Panc1 (cell line): ENCODE data around the gene ORM1. TPM values are rescaled to one million over a fixed set of nuclear protein-coding genes. Genes with fewer than 3 reads are reported as not detected.

Experiments
- ATAC-seq: fragments of 200-7000 bp; cut with Tn5 transposase; 2 replicates; pipeline ENCODE4 v1.9.1; 2020; ENCODE audit warnings: mild to moderate bottlenecking, moderate library complexity
- BruUV-seq: library from RNA; stranded (reverse); fragments of 400-500 nt; replicated peaks from 2 replicates; lab custom pipeline; 2021; lab: Mats Ljungman, UMichigan
- CTCF ChIA-PET: fragments of 300-600 bp; sonication (Branson Sonifier 250); formaldehyde crosslinking; loops from one replicate; lab custom pipeline; 2022; ENCODE audit warnings: antibody characterized with exemption; lab: Charles Lee
- POLR2A ChIA-PET: fragments of 300-600 bp; sonication (Branson Sonifier 250); formaldehyde crosslinking; loops from one replicate; lab custom pipeline; 2022; ENCODE audit warnings: antibody characterized with exemption; lab: Charles Lee
- DNase-seq: peaks from one replicate; pipeline ENCODE4 v3.0.0-alpha.2; 2010; ENCODE audit warnings: low read depth, low spot score
- H3K27ac ChIP-seq: 2 replicates; pipeline ENCODE4 v1.5.1; 2011; ENCODE audit warnings: mild to moderate bottlenecking, low read length, inconsistent platforms
- H3K27me3 ChIP-seq: fragments of 200-500 bp; sonication (Bioruptor generic); 2 replicates; pipeline ENCODE4 v1.6.0; 2014; ENCODE audit warnings: low read length, inconsistent platforms; ENCODE audit not compliant: control insufficient read depth, insufficient read depth
- H3K36me3 ChIP-seq: fragments of 200-500 bp; sonication (Bioruptor generic); 2 replicates; pipeline ENCODE4 v1.5.1; 2014; ENCODE audit warnings: inconsistent platforms, mild to moderate bottlenecking, low read length, moderate library complexity; ENCODE audit not compliant: control insufficient read depth, insufficient read depth
- H3K4me1 ChIP-seq: 2 replicates; pipeline ENCODE4 v1.5.1; 2011; ENCODE audit warnings: inconsistent platforms, mild to moderate bottlenecking, low read length, moderate library complexity; ENCODE audit not compliant: control insufficient read depth, insufficient read depth
- H3K4me3 ChIP-seq, 2 experiments: 2 replicates each; pipeline ENCODE4 v1.5.1; 2011 to 2012; ENCODE audit warnings: low read depth in 2 of 2, low read length in 2 of 2, mild to moderate bottlenecking in 2 of 2, inconsistent platforms in 1 of 2, moderate library complexity in 1 of 2
- H3K9me3 ChIP-seq: fragments of 200-500 bp; sonication (Bioruptor generic); 2 replicates; pipeline ENCODE4 v1.5.1; 2014; ENCODE audit warnings: low read depth, mild to moderate bottlenecking, inconsistent platforms, low read length, moderate library complexity; ENCODE audit not compliant: control insufficient read depth, insufficient read depth
- POLR2AphosphoS5 ChIP-seq: IDR thresholded peaks from 2 replicates; pipeline ENCODE4 v1.6.1; 2012; ENCODE audit warnings: mild to moderate bottlenecking, low read depth, low read length, moderate library complexity
- REST ChIP-seq, 2 experiments: IDR thresholded peaks; 2 replicates each; pipeline ENCODE4 v1.6.1; 2011 to 2012; ENCODE audit warnings: low read depth in 2 of 2, control low read depth in 1 of 2, low read length in 1 of 2, mild to moderate bottlenecking in 1 of 2, moderate library complexity in 1 of 2; ENCODE audit not compliant: insufficient read depth in 1 of 2
- SIN3A ChIP-seq: IDR thresholded peaks from 2 replicates; pipeline ENCODE4 v1.6.1; 2012; ENCODE audit warnings: low read depth, mild to moderate bottlenecking, low read length, moderate library complexity, borderline replicate concordance; ENCODE audit not compliant: insufficient read depth
- TCF7L2 ChIP-seq: IDR thresholded peaks from 2 replicates; pipeline ENCODE4 v1.6.1; 2011; ENCODE audit warnings: mild to moderate bottlenecking, low read depth, low read length, inconsistent platforms
- in situ Hi-C: cut with HindIII; loops from 2 replicates; pipeline ENCODE4 v1.10.0; 2016; ENCODE audit warnings: low sequenced_read_pairs, low pct_unique_long_range_greater_than_20kb
- intact Hi-C: fragments of 100-400 bp; cut with micrococcal nuclease; formaldehyde crosslinking; loops from one replicate; pipeline ENCODE4 v1.10.0; 2022; ENCODE audit not compliant: unreplicated experiment
- total RNA-seq: library from RNA; stranded (reverse); gene quantifications from one replicate; pipeline ENCODE4 v1.2.1, GENCODE V29; 2021; ENCODE audit not compliant: unreplicated experiment
- TF ChIP-seq, protein P1 (sequence below): fragments of 450-650 bp; IDR thresholded peaks from 2 replicates; pipeline ENCODE4 v1.5.1; 2017; ENCODE audit warnings: mild to moderate bottlenecking

The ORM1 gene
- total RNA-seq, 1 experiment from 2014 or later = 3.5 TPM

DNA sequence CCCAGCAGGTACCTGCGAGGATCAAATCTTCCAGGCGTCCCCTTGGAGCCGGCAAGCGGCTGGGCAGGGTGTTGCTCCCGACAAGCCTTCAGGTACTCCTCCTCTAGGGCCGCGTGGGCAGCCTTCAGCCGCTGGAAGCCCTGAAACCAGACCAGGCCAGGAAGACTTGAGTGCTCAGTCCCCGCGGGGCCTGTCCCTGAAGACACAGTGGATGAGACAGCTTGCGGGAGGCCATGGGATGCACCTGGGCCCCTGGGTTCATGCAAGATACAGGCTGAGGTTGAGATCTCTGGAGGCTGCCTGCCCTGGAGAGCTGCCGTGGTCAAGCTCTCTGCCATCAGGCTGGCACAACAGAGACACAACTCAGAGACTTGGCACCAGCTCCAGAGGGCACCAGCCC is 39.5 kb downstream of the ORM1 start:
- POLR2A ChIA-PET = no interaction called here
- H3K4me1 ChIP-seq = peaks cover 3% of the 10 kb centered on the region
- ATAC-seq (no peak), DNase-seq (no peak)
- CTCF ChIA-PET = no interaction called here
- H3K4me3 ChIP-seq = no peak overlapping the region
- no TSS peak for BruUV-seq
- H3K36me3 ChIP-seq = no peaks in the 10 kb centered on the region
- TF ChIP-seq POLR2AphosphoS5 = no peak
- no peak for TF ChIP-seq TCF7L2
- TF ChIP-seq REST (IDR thresholded peaks at IDR 0.05; ENCODE audit: insufficient read depth in 1 of 2, low read depth in 2 of 2, low read length in 1 of 2) = no peak
- TF ChIP-seq, protein P1, sequence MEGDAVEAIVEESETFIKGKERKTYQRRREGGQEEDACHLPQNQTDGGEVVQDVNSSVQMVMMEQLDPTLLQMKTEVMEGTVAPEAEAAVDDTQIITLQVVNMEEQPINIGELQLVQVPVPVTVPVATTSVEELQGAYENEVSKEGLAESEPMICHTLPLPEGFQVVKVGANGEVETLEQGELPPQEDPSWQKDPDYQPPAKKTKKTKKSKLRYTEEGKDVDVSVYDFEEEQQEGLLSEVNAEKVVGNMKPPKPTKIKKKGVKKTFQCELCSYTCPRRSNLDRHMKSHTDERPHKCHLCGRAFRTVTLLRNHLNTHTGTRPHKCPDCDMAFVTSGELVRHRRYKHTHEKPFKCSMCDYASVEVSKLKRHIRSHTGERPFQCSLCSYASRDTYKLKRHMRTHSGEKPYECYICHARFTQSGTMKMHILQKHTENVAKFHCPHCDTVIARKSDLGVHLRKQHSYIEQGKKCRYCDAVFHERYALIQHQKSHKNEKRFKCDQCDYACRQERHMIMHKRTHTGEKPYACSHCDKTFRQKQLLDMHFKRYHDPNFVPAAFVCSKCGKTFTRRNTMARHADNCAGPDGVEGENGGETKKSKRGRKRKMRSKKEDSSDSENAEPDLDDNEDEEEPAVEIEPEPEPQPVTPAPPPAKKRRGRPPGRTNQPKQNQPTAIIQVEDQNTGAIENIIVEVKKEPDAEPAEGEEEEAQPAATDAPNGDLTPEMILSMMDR = no peak
- no peak for TF ChIP-seq SIN3A
- H3K27ac ChIP-seq = no peak overlapping the region
- H3K27me3 ChIP-seq = no peaks in the 10 kb centered on the region
- intact Hi-C loops = no loop called here
- in situ Hi-C loops = no loop called here
- H3K9me3 ChIP-seq = no peaks in the 10 kb centered on the region

DNA sequence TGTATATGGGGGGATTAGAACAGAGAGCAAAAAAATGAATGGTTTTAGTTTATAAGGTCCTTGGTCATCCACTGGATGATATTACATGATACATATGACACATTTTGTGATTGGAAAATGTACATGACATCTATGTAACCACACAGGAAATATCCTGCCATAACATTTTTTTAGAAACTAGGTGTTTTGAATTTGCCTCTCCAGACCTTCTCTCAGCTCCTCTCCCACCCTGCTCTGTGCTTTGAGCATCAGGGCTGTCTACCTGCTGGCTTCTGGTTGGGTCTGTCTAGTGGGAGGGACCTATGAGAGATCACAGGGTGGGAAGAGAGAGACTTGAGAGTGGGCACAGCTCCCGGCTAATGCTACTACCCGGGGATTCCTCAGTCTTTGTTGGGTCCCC is 40.5 kb downstream of the ORM1 start:
- ATAC-seq (no peak), DNase-seq (no peak)
- CTCF ChIA-PET = no interaction called here
- H3K27ac ChIP-seq = no peak overlapping the region
- intact Hi-C loops = no loop called here
- H3K27me3 ChIP-seq = no peaks in the 10 kb centered on the region
- H3K36me3 ChIP-seq = no peaks in the 10 kb centered on the region
- no peak overlapping the region for H3K4me3 ChIP-seq
- no TSS peak for BruUV-seq
- peaks cover 3% of the 10 kb centered on the region for H3K4me1 ChIP-seq
- in situ Hi-C loops = no loop called here
- POLR2A ChIA-PET = no interaction called here
- no peaks in the 10 kb centered on the region for H3K9me3 ChIP-seq
- TF ChIP-seq SIN3A = no peak
- TF ChIP-seq, protein P1 = no peak
- TF ChIP-seq REST (IDR thresholded peaks at IDR 0.05; ENCODE audit: insufficient read depth in 1 of 2, low read depth in 2 of 2, low read length in 1 of 2) = no peak
- no peak for TF ChIP-seq TCF7L2
- TF ChIP-seq POLR2AphosphoS5 = no peak
